ENCODE measurements around the gene DYTN.

The DYTN gene

DNA sequence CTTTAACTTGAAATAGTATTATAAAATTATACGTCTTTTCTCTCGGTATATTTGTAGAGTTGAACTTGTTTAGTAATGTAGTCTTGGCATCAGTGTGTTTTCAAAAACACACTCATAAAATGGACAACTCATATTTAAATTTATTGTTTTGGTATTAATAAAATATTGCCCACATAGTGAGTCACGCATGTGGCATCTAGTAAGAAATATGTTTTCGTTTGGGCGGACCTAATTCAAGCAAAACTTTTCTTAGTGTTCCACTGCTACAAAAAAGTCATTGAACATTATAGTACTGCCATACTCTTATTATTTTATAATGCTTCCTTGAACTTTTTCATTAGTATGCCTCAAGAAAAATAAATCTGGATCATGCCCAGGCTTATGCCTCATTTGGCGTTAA, 107.0 kb downstream of the DYTN start:
- FAIRE-seq: no peak

DNA sequence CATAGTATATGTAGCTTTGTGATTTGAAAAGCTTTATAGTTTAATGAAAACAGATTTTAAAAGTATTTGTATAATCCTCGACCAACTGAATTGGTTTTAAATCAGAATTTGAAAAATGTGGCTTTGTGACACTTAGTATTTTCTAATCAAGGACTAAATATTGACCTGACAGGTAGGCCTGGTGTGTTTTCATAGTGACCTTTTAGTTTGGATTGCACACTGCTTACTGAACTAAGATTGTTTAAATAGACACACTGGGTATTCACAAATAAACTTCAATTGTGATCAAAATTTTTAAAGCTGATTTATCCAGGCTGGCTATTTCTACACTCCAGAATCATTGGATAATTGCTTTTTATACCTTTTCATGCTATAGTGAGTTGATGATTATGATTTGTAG, 107.7 kb downstream of the DYTN start:
- no peak for FAIRE-seq

DNA sequence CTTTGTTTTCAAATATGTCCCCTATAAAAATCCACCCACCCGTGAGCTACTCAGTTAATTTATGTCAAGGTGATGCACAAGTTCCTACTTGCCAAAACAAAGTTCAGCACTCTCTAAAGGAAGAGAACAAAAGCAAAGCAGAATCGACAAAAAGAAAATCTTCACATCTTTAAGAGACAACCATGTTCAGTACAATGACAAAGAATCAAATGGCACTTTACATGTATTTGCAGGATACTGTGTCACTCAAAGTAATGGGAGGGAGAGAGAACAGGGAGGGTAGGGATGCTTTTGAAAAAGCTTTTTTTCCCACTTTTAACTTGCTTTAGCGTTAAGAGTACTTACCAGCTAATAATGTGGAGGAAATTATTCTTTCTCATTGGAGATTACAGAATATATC, 115.0 kb downstream of the DYTN start:
- FAIRE-seq: no peak
